ENCODE data around the gene PPARG. TPM values are rescaled to one million over a fixed set of nuclear protein-coding genes. Genes with fewer than 3 reads are reported as not detected.

Gene PPARG
- total RNA-seq, 4 donors from 2014 or later: 20.0 to 64.2 (median 29.6) TPM

DNA sequence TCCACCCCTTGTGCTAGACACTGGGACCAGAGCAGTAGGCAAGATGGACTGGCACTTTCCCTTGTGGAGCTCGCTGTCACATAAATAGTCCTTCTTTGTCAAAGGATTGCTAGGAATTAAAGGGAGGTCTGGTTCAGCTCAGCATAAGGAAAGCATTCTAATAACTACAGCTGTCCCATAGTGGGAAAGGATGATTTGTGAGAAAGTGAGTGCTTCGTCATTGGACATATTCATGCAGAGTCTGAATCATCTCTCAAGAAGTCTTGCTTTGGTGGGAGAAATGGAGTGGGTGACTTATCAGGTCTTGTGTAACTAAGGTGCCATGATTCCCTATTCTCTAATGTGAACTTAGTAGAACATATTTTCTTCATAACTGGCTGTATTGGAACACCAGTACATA, 14.7 kb downstream of the PPARG start:
- 60 to 70% methylated on average over 2 of the region's 2 CpGs for WGBS, 2 donors
- no peak for DNase-seq (ENCODE audit: low spot score in 2 of 2)
- Histone ChIP-seq H3K27ac (no peak overlapping the region), H3K27me3 (no peaks in the 10 kb centered on the region), H3K4me3 (no peak overlapping the region), H3K36me3 (no peaks in the 10 kb centered on the region), H3K9me3 (no peaks in the 10 kb centered on the region), H3K4me1 (no peaks in the 10 kb centered on the region)
- TF ChIP-seq, protein P1, sequence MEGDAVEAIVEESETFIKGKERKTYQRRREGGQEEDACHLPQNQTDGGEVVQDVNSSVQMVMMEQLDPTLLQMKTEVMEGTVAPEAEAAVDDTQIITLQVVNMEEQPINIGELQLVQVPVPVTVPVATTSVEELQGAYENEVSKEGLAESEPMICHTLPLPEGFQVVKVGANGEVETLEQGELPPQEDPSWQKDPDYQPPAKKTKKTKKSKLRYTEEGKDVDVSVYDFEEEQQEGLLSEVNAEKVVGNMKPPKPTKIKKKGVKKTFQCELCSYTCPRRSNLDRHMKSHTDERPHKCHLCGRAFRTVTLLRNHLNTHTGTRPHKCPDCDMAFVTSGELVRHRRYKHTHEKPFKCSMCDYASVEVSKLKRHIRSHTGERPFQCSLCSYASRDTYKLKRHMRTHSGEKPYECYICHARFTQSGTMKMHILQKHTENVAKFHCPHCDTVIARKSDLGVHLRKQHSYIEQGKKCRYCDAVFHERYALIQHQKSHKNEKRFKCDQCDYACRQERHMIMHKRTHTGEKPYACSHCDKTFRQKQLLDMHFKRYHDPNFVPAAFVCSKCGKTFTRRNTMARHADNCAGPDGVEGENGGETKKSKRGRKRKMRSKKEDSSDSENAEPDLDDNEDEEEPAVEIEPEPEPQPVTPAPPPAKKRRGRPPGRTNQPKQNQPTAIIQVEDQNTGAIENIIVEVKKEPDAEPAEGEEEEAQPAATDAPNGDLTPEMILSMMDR (IDR thresholded peaks at IDR 0.05): no peak
- TF ChIP-seq POLR2A (IDR thresholded peaks at IDR 0.05) (no peak), EP300 (IDR thresholded peaks at IDR 0.05) (no peak)

DNA sequence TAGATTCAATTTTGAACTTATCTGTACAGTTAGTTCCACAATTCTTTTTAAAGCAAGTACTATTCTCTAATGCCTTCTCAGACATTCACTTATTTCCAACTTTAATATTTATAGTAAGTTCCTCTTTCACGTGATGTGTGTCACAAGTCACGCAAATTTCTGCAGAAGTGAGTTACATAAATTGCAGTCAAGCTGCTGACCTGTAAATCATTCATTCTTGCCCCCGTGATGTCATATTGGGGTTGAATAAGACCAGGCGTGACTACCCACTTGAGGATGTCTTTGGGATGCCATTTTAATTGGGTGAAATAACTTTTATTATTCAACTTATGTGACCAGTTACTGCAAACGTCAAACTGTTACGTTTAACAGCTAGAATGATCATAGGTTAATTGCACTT, 15.1 kb downstream of the PPARG start:
- H3K4me1 ChIP-seq: no peaks in the 10 kb centered on the region
- no peak overlapping the region for H3K27ac ChIP-seq
- no peaks in the 10 kb centered on the region for H3K9me3 ChIP-seq
- DNase-seq (ENCODE audit: low spot score in 2 of 2): no peak
- H3K36me3 ChIP-seq: no peaks in the 10 kb centered on the region
- H3K27me3 ChIP-seq: no peaks in the 10 kb centered on the region
- H3K4me3 ChIP-seq: no peak overlapping the region
- peak in 1 of 2 donors; percentile 64 for TF ChIP-seq EP300 (IDR thresholded peaks at IDR 0.05)
- TF ChIP-seq, protein P1 (IDR thresholded peaks at IDR 0.05): no peak
- WGBS, 2 donors: 72 to 82% methylated on average over 6 of the region's 6 CpGs

DNA sequence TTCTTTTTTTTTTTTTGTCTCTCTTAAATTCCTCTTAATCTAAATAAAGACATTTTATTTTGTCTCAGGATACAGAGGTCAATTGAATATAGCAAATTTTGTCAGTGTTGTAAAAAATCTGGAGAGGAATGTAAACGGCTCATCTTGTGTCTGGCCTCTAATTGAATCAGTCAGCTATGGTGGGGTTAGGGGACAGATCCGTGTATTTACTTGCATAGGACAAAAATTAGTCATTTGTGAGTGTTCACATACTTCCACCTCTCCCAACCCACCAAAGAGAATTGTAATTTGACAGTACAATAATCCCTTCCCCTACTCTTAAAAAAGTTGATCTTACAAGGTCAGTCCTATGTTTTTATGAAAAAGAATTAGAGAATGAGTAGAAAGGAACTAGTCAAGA, 18.3 kb downstream of the PPARG start:
- WGBS, 2 donors: 64 to 83% methylated on average over 2 of the region's 2 CpGs
- DNase-seq (ENCODE audit: low spot score in 2 of 2): no peak

DNA sequence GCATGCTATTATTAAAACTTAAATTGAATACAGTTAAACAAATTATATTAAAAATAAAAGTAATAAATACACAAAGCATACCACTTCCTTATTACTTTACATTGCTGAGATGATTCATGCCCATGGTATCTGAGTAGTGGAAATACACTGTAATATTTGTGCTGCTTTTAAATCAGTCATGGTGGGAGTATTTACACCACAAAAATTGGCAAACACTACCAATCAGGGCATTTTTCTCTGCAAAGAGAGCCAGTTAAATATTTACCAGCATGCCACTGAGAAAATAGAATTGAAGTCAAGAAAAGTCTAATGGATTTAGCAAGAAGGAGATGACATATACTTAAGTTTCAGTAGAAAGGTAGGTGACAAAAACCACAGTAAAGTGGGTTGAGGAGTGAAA, 19.6 kb downstream of the PPARG start:
- Histone ChIP-seq H3K27ac (no peak overlapping the region), H3K4me1 (no peaks in the 10 kb centered on the region), H3K4me3 (no peak overlapping the region), H3K9me3 (no peaks in the 10 kb centered on the region), H3K36me3 (no peaks in the 10 kb centered on the region), H3K27me3 (no peaks in the 10 kb centered on the region)
- TF ChIP-seq EP300 (IDR thresholded peaks at IDR 0.05) (no peak), POLR2A (IDR thresholded peaks at IDR 0.05) (no peak)
- TF ChIP-seq, protein P1 (IDR thresholded peaks at IDR 0.05): no peak
- no peak for DNase-seq (ENCODE audit: low spot score in 2 of 2)

More for the DNA sequence above, 18.3 kb downstream of the PPARG start:
- no peaks in the 10 kb centered on the region for H3K36me3 ChIP-seq
- no peaks in the 10 kb centered on the region for H3K9me3 ChIP-seq
- H3K4me3 ChIP-seq: no peak overlapping the region
- no peak overlapping the region for H3K27ac ChIP-seq
- TF ChIP-seq POLR2A (IDR thresholded peaks at IDR 0.05): no peak
- TF ChIP-seq, protein P1 (IDR thresholded peaks at IDR 0.05): no peak
- no peak for TF ChIP-seq EP300 (IDR thresholded peaks at IDR 0.05)
- no peaks in the 10 kb centered on the region for H3K4me1 ChIP-seq
- H3K27me3 ChIP-seq: no peaks in the 10 kb centered on the region

DNA sequence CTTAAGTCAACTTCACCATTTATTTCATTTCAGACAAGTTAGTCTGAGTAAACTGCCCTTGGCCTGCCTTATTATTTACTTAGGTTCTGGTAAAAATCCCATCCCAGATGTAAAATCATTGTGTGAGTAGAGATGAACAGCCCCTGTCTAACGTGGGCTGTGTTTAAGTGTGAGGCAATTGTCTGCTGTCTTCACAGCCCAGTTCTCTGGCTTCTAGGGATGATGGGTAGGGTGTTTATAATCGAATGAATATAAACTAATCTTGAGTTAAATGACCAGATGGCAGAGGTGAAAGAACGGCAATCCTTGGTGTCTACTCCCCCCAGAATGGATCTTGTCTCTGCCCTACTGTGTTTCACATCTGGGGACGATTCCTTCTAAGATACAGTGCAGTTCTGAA, 20.8 kb downstream of the PPARG start:
- H3K4me3 ChIP-seq: no peak overlapping the region
- no peak for DNase-seq (ENCODE audit: low spot score in 2 of 2)
- TF ChIP-seq, protein P1 (IDR thresholded peaks at IDR 0.05): no peak
- TF ChIP-seq EP300 (IDR thresholded peaks at IDR 0.05): no peak
- TF ChIP-seq POLR2A (IDR thresholded peaks at IDR 0.05): no peak
- no peaks in the 10 kb centered on the region for H3K4me1 ChIP-seq
- H3K27ac ChIP-seq: no peak overlapping the region
- no peaks in the 10 kb centered on the region for H3K36me3 ChIP-seq
- H3K27me3 ChIP-seq: no peaks in the 10 kb centered on the region
- 50 to 54% methylated on average over 4 of the region's 4 CpGs for WGBS, 2 donors
- no peaks in the 10 kb centered on the region for H3K9me3 ChIP-seq
